HG02610 (cell line): ENCODE measurements around the gene COG2.
"Not testable (repeated sequence)": the region's sequence is repeated elsewhere in the genome, so short reads cannot be mapped to it uniquely, and the experiment has no call there.

Experiments used
- ATAC-seq: cut with Tn5 transposase; IDR thresholded peaks from one replicate; pipeline ENCODE4 v1.9.1; 2021; ENCODE audit warnings: mild to moderate bottlenecking, moderate library complexity; ENCODE audit not compliant: unreplicated experiment

The COG2 gene

GRCh38 chr1:230674581-230674980 is 32.3 kb downstream of the COG2 start:
- no peak for ATAC-seq

DNA sequence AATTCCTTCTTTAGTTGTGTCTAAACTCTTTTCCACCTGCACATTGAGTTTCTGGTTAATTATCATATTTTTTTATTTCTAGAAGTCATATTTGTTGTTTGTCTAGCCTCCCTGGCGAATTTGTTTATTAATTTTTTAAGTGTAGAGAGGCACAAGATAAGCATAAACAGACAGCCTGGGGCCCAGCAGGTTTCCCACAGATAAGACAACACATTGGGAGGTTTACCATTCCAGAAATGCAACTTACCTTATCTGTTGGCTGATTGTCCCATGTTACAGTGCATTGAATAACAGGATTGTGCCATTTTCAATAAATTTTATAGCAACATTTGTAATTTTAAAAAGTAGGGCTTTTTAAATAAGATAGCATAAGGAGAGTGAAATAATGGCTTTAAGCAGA is 34.9 kb downstream of the COG2 start:
- ATAC-seq, result no peak

DNA sequence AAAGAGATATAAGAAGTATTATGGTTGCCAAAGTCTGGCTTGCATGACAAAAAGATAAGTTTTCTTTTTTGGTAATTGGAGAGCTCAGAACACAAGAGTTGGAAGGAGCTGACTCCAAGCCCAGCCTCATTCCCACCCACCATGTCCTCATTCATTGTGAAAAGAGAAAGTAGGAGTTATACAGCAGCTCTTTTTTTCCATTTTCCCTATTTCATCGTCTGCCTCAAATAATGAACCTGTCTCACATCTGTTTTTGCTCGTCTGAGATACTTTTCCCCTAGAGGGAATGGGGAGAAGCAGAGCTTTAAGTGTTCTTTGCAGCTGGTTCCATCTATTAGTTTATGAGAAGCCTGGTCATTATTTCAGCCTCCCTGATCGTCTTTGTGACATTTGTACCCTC is 36.9 kb downstream of the COG2 start:
- ATAC-seq, result no peak

GRCh38 chr1:230679825-230680224 is 37.5 kb downstream of the COG2 start:
- ATAC-seq, result no peak

DNA sequence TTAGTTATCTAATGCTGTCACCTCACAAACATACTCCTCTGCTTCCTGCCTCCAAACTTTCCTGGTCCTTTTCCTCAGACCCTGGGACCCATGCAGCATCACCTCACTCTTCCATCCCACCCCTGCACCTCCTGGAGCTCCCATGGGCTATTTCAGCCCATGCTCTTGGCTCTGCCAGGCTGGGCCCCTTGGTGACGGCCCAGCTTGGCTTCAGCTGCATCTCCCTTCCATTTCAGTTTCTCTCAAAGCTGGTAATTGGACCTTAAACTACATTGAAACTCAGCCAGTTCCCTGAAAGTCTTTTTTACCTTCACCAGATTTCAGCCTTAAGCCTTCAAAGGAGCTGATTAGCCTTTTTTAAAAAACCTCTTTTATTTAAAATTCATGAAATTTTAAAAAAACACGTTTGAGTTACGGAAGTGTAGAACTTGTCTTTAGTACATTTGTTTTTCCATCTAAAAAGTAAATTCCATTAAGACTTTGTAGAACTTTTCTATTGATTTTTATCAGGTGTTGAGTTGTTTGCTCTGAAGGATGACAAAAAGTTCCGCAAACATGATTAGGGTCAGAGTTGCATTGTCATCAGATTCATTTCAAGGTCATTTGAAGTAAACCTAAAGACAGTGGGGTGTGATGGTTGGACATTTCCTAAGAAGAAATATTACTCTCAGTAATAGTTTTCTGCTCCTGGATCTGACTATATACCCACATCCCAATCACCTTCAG is 38.2 kb downstream of the COG2 start:
- ATAC-seq, result no peak

DNA sequence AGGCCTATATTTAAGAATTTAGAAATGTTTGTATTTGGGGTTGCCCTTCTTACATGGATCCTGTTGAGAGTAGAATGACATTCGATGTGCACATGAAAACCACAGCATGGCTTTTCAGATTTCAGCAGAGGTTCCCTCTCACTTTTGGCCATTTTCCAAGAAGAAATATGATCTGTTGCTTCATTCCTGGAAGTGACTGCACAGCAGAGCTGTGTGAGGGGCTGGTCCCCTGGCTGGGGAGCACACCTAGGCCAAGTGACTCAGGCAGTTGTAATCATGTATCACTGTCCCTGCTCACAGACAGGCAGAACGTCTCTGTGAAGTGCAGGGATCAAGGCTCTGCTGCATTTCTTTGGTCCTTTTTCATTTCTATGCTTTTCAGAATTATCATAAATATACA is 39.3 kb downstream of the COG2 start:
- ATAC-seq, result no peak

- no peak for ATAC-seq
Observed at GRCh38 chr1:230682274-230682673, 40.0 kb downstream of the COG2 start.

GRCh38 chr1:230682882-230683610 is 40.8 kb downstream of the COG2 start:
- no peak for ATAC-seq

- no peak for ATAC-seq
Observed at GRCh38 chr1:230684146-230684545, 41.9 kb downstream of the COG2 start.

GRCh38 chr1:230684998-230685397 is 42.7 kb downstream of the COG2 start:
- ATAC-seq, result no peak

GRCh38 chr1:230686747-230687146 is 44.5 kb downstream of the COG2 start:
- ATAC-seq, result no peak

- no peak for ATAC-seq
Observed at GRCh38 chr1:230690101-230690500, 47.8 kb downstream of the COG2 start.

DNA sequence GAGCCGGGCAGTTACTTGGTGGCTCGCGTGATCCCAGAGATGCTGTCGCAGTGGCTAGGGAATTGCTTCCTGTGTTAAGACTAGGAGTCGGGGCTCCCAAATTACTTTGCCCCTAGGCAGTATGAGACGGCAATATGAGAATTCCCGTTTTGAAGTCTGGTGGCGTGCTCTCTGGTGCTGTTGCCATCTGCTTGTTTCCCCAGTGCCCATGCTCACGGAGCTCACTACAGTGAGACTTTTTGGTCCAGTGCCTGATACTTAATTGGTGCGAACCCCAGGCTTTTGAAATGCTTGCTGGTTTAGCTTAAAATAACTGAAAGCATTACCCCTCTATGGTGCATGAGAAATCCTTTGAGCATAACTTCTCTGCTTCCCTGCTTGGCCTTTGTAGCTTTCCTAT is 49.3 kb downstream of the COG2 start:
- ATAC-seq, result no peak

GRCh38 chr1:230693221-230693620 is 50.9 kb downstream of the COG2 start:
- no peak for ATAC-seq

DNA sequence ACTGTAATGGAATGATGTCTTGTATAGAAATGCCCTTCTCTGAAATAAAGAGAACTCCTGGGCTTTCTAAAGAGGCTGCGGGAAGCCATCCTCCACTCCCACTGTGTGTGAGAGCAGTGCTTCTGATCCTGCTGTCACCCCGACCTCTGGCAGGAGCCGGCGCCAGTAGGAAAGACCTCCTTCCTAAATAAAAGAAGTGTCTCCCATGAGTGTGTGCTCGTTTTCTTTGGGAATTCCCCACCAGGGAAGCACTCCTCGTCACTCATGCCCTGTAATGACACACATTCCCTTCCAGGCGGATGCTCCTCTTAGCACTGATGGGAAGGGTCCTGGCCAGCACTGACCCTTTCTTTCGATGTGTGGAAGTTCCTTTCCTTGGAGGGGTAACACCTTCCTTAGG is 51.5 kb downstream of the COG2 start:
- ATAC-seq, result no peak

DNA sequence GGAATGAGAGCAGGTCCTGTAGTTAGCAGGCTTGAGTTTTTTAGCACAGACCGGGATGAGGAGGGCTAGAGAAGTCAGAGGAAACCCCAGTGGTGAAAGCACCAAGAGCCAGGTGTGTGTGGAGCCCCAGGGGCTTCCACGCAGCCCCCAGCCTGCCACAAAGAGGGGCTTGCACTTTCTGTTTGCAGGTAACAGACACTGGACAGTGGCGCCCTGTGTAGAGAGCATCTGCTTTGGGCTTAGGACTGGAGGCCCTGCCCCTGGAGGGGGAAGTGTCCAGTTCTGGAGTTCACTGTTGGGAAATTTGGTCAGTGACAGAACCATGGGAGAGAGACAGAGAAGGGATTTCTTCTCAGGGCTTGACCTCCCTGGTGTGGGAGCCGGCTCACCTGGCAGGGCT is 52.2 kb downstream of the COG2 start:
- no peak for ATAC-seq

- no peak for ATAC-seq
Observed at GRCh38 chr1:230694991-230695390, 52.7 kb downstream of the COG2 start.

DNA sequence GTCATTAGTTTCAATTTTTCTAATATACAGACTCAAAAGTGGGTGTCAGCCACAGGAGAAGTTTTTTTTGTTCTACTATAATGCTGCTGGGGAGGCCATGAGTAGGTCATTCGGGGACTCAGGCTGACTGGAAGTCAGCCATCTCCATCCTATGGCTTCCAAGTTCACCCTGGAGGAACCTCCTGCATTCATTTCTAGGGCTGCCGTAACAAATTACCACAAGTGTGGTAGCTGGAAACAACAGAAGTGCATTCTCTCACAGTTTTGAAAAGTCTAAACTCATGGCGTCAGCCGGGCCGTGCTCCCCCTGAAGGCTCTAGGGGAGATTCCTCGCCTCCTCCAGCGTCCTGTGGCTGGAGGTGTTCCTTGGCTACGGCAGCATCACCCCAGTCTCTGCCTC is 53.9 kb downstream of the COG2 start:
- no peak for ATAC-seq

GRCh38 chr1:230696722-230697437 is 54.6 kb downstream of the COG2 start:
- no peak for ATAC-seq

- ATAC-seq, result no peak
Observed at GRCh38 chr1:230698130-230698529, 55.8 kb downstream of the COG2 start.

DNA sequence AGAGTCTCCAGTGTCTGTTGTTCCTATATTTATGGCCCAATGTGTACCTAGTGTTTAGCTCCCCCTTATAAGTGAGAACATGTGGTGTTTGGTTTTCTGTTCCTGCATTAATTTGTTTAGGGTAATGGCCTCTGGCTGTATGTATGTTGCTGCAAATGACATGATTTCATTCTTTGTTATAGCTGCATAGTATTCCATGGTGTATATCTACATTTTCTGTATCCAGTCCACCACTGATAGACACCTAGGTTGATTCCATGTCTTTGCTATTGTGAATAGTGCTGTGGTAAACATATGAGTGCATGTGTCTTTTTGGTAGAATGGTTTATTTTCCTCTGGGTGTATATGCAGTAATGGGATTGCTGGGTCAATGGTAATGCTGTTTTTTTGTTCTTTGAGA is 56.7 kb downstream of the COG2 start:
- ATAC-seq, result not testable (repeated sequence)

DNA sequence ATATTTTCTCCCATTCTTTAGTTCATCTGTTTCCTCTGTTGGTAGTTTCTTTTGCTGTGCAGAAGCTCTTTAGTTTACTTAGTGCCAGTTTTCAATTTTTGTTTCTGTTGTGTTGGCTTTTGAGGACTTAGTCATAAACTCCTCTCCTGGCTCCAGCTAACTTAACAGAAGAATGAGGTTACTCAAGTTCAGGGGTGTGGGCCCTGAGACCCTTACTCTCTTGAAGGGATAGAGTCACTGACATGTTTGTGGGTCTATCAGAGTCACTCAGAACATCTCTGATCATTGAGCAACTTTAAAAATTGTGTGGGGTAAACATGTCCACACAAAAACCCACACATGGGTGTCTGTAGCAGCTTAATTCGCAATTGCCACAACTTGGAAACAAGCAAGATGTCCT is 57.4 kb downstream of the COG2 start:
- ATAC-seq, result no peak
